Heart left ventricle (tissue), 13 donors: Measurements from ENCODE around the gene KREMEN2.
A peak's percentile ranks its signal among the peaks of the same experiment; 100 is the strongest.

ENCODE experiments used
- POLR2A ChIP-seq, 2 donors: fragments of 450-650 bp; IDR thresholded peaks; one replicate each; pipeline ENCODE4 v1.6.1; 2017; ENCODE audit warnings: antibody characterized with exemption in 2 of 2, mild to moderate bottlenecking in 2 of 2, moderate library complexity in 2 of 2
- TF ChIP-seq, protein P1 (sequence below), 12 donors: fragments of 200-600 bp; sonication (generic) in 4 of 12; IDR thresholded peaks; one replicate each; pipeline versions ENCODE4 v1.5.0 to v1.8.0; 2018 to 2022; ENCODE audit warnings: antibody characterized with exemption in 12 of 12, mild to moderate bottlenecking in 5 of 12
- donor health status: ischemic (EF 13 %, LVEDD 7.1; RV severe dilation, severe dysfunction).
- donor health status: DM: no; HTN: yes; CAD: no.
- donor health status: DM: no; HTN: no; CAD: no.
- donor health status: ischemic (EF 25% LVEDD 6.9; RV normal size, moderate dysfunction).
- donor health status: ischemic (EF 25% LVEDD 5.7; RV mildly dilated, moderate dysfunction).
- donor health status: ischemic (EF 35%, LVEDD 5.7; RV mildly dilated, moderate dysfunction).
- donor health status: nonischemic (EF 11% LVEDD 7.7; RV severe dilation, severe dysfunction).
- donor health status: DM: yes; HTN: yes; CAD: no.
- donor health status: PGD.
- donor health status: ischemic (EF 29% LVEDD 5.4; RV normal size, mild dysfunction).
- donor health status: nonischemic (EF 23%, LVEDD 6.1; RV moderate dilation, normal function).

GRCh38 chr16:3003582-3004270 is 39.7 kb downstream of the KREMEN2 start:
- TF ChIP-seq, protein P1, sequence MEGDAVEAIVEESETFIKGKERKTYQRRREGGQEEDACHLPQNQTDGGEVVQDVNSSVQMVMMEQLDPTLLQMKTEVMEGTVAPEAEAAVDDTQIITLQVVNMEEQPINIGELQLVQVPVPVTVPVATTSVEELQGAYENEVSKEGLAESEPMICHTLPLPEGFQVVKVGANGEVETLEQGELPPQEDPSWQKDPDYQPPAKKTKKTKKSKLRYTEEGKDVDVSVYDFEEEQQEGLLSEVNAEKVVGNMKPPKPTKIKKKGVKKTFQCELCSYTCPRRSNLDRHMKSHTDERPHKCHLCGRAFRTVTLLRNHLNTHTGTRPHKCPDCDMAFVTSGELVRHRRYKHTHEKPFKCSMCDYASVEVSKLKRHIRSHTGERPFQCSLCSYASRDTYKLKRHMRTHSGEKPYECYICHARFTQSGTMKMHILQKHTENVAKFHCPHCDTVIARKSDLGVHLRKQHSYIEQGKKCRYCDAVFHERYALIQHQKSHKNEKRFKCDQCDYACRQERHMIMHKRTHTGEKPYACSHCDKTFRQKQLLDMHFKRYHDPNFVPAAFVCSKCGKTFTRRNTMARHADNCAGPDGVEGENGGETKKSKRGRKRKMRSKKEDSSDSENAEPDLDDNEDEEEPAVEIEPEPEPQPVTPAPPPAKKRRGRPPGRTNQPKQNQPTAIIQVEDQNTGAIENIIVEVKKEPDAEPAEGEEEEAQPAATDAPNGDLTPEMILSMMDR (IDR thresholded peaks at IDR 0.05) = peak; percentile 7 to 69 (median 55)
- peak in 1 of 2 donors; percentile 40 for TF ChIP-seq POLR2A (IDR thresholded peaks at IDR 0.05)
